Stimulated activated CD4-positive, alpha-beta T cell treated with anti-CD3 and anti-CD28 coated beads, TNF-alpha, amount 100 ng/mL, for 4 hours (primary cell): ENCODE measurements around the gene ZGRF1.
"Not testable (repeated sequence)": the region's sequence is repeated elsewhere in the genome, so short reads cannot be mapped to it uniquely, and the experiment has no call there.

Experiments used
- DNase-seq, 3 experiments: peaks; one replicate each; pipeline ENCODE4 v3.0.0-alpha.2; 2020; ENCODE audit warnings: low read depth in 3 of 3

The ZGRF1 gene

DNA sequence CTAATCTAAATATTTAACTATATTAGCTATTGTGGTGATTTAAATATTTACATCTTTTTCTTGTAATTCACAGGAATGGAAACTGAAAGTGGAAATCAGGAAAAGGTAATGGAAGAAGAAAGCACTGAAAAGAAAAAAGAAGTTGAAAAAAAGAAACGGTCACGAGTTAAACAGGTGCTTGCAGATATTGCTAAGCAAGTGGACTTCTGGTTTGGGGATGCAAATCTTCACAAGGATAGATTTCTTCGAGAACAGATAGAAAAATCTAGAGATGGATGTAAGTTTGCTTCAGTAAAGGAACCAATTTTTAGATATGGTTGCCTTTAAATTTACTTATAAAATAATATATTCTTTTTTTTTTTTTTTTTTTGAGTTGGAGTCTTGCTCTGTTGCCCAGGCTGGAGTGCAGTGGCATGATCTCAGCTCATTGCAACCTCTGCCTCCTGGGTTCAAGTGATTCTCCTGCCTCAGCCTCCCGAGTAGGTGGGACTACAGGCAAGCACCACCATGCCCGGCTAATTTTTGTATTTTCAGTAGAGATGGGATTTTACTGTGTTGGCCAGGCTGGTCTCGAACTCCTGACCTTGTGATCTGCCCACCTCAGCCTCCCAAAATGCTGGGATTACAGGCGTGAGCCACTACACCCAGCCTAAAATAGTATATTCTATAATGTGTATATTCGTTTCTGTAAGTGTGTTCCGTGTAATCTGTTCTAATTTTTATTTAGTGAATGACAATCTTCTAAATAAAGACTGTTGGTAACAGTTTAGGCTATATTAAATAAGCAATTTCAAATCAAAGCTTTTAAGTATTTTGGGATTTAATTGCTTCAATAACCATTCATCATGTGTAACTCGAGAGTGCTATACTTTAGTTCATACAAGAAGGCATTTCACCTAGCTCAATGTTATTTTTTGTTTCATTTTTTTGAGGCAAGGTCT is 8.2 kb upstream of the ZGRF1 start:
- DNase-seq, result not testable (repeated sequence)

DNA sequence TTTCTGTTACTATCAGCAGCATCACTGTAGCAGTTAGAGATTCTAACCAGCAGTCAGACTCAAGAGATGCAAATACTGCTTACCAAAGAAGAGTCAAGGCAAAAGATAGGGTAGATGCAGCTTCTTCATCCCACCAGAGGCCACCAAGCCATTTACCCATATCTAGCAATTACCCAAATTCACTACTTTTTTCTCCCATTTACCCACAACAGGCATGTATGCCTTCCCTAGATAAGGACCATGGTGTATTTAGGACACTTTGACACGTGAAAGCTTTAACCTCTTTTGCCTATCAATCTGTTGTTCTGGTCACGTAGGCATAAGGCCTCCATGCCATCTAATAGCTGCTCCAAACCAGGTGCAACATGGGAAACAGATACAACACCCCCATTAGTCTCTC is 5.8 kb upstream of the ZGRF1 start:
- DNase-seq, result no peak

GRCh38 chr4:112637552-112637866 is 800 bp upstream of the ZGRF1 start:
- DNase-seq, result no peak

DNA sequence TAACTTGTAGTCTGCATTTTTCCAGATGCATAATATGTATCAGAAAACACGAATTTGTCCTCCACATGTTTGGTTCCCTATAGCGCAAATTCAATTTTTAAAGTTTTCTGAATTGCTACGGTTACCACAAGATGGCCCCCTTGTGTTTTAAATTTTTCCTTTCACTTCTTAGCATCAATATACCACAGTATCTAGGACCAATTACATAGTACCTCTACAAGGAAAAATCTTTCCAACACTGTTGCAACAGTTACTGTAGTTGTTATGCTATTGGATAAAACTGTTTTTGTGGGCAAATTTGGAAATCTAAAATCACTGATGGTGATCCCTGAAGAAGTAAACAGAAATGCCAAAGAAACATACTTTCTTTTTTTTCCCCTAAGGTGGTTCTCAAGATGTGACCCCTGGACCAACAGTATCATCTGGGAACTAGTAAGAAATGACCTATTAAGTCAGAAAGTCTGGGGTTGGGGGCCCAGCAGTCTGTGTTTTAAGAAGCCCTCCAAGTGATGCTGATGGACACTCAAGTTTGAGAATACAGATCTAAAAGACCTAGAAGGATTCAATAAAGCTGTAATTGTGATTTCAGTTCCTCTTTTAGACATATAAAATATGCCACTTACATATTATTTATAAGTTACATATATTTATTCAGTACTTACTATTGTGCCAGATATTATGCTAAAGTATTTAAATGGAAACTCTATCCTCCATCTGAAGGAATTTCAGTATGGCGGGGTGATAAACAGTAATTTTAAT is 3.1 kb downstream of the ZGRF1 start:
- DNase-seq, result no peak

- no peak for DNase-seq
These were observed 10.5 kb downstream of the ZGRF1 start for GRCh38 chr4:112626228-112626627.

DNA sequence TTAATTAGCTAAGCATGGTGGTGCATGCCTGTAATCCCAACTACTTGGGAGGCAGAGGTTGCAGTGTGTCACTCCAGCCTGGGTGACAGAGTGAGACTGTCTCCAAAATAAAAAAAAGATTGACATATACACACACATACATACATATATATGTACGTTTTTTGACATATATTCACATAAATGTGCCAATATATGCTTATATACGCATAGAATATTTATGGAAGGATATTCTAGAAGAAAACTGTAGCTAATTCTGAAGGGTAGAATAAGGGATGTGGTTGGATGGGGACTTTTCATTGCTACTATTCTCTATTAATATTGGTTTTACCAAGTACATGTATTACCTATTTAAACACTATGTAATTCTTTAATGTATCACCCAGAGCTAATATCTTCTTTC is 19.7 kb downstream of the ZGRF1 start:
- no peak for DNase-seq

DNA sequence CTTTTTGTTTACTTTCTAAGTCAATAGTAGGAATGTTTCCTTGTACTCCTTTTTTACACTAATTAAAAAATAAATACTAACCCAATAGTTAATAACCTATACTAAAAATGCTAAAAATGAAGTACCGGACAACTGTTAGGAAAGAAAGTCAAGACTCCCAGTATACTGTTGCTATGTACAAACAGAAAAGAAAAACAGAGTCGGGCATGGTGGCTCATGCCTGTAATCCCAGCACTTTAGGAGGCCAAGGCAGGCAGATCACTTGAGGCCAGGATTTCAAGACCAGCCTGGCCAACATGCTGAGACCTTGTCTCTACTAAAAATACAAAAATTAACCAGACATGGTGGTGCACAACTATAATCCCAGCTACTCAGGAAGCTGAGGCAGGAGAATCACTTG is 23.9 kb downstream of the ZGRF1 start:
- not testable (repeated sequence) for DNase-seq

DNA sequence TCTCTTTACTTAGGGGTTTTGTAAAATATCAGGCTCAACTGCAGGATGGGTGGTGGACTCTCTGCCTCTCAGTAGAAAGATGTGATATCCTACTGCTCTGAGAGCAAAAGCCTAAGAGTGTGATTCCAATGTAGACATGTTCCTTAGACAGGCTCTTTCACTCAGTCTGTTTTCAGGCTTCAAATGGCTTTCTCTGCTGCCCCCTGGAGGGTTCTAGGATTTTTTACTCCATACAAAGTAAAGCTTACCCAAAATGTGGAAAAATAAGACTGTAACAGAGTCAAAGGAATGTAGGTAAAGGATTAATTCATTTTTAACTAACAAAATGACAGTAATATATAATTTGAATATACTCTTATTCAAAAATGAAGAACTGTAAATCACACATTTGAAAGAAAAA is 32.1 kb downstream of the ZGRF1 start:
- DNase-seq, result peak in 1 of 3 experiments; percentile 15

- DNase-seq, result no peak
These were observed 41.7 kb downstream of the ZGRF1 start for GRCh38 chr4:112594993-112595392.

DNA sequence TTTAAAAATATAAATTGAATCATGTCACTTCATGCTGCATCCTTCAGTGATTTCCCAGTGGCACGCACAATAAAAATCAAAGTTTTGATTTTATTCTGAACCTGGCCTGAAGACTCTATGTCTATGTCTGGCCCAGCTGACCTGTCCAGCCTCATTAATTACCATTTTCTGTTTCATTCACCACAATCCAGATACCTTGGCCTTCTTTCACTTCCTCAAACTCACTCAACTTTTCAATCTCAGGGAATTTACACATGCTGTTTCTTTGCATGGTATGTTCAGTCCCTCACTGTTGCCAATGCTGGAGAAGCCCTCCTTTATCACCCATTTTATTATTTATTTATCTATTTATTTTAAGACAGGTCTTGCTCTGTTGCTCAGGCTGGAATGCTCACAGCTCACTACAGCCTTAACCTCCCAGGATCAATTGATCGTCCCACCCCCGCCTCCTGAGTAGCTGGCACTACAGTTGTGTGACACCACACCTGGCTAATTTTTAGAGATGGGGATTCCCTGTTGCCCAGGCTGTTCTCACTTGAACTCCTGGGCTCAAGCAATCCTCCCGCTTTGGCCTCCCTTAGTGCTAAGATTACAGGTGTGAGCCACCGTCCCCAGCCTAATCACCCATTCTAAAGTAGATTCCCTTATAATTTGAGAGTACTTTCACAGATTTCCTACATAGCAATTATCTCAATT is 43.1 kb downstream of the ZGRF1 start:
- DNase-seq, result no peak

DNA sequence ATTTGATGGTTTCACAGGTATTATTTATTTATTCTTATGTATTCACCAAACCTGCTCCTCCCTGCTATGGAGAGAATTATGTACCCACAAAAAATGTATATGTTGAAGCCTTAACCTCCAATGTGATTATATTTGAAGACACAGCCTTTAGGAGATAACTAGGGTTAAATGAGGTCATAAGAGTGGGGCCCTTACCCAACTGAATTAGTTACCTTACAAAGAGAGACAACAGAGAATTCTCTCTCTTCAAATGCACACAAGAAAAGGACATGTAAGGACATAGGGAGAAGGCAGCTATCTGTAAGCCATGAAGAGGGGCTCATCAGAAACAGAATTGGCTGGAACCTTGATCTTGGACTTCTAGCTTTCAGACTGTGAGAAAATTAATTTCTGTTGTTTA is 44.0 kb downstream of the ZGRF1 start:
- no peak for DNase-seq

DNA sequence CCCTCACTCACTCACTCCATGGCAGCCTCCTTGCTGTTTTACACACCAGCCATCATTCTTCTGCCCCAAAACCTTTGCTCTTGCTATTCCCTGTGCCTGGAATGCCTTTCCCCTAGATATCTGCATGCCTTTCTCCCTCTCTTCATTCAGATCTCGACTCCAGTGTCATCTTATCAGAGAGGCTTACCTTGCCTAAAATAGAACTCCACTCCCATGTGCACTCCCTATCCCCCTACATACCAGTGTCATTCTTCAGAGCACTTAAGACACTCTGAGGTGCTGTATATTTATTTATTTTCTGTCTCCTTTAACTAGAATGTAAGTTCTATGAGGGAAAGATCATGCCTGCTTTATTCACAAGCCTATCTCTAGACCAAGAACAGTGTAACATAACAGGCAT is 45.1 kb downstream of the ZGRF1 start:
- DNase-seq, result no peak

DNA sequence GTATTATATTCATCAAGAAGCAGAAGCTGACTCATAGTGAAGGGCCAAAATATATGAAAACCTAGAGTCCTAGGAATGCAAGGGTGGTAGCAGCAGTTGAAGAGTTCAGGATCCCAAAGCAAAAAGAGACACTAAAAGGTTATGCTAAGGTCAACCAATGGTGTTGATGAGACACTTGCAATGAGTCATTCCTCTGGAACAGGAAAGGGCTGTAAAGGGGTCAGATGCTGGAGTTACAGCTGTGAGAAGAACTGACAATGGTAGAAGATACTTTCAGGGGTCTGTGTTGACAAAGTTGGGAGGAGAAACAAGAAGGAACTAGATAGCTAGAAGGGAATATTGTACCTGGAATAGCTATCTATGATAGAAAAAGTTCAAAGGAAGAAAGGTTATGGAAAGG is 47.5 kb downstream of the ZGRF1 start:
- no peak for DNase-seq

- DNase-seq, result no peak
These were observed 50.6 kb downstream of the ZGRF1 start for GRCh38 chr4:112585977-112586736.

DNA sequence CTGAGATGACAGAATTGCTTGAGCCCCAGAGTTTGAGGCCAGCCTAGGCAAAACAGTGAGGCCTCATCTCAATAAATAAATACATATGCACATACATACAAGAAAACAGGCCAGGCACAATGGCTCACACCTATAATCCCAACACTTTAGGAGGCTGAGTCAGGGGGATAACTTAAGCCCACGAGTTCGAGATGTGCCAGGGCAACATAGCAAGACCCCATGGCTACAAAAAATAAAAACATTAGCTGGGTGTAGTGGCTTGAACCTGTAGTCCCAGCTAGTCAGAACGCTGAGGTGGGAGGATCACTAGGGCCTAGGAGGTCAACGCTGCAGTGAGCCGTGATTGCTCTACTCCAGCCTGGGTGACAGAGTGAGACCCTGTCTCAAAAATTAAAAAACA is 69.2 kb downstream of the ZGRF1 start:
- DNase-seq, result no peak

GRCh38 chr4:112564706-112565270 is 71.9 kb downstream of the ZGRF1 start:
- no peak for DNase-seq

GRCh38 chr4:112563431-112564200 is 73.1 kb downstream of the ZGRF1 start:
- DNase-seq, result no peak

- no peak for DNase-seq
These were observed 74.3 kb downstream of the ZGRF1 start for GRCh38 chr4:112562254-112562879.

DNA sequence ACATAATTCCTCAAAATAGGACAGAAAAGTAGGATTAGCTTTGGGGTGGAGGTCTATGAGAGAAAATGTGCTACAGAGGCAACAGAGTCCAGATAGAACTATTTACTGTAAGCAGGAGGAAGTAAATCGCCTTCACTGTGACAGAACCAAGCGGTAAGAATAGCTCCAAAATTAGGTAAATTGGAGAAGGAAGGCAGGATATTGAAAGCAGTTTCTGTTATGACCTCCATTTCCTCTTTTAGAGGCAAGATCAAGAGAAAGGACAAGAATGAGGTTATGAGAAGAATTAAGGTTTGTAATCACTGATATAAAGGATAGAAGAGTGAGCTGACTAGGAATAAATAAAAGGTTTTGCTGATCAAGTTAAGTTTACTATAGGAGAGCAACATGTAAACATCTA is 76.6 kb downstream of the ZGRF1 start:
- DNase-seq, result no peak

- no peak for DNase-seq
These were observed 77.7 kb downstream of the ZGRF1 start for GRCh38 chr4:112559053-112559452.
